ENCODE results near the gene KRT12.

The KRT12 gene

GRCh38 chr17:40812639-40813038 lies 54.4 kb downstream of the KRT12 start:
- no peak for DNase-seq
